Measurements from ENCODE around the gene NPHS1. TPM values are rescaled to one million over a fixed set of nuclear protein-coding genes. Genes with fewer than 3 reads are reported as not detected.

The NPHS1 gene
- total RNA-seq: not detected in 2 replicates

DNA sequence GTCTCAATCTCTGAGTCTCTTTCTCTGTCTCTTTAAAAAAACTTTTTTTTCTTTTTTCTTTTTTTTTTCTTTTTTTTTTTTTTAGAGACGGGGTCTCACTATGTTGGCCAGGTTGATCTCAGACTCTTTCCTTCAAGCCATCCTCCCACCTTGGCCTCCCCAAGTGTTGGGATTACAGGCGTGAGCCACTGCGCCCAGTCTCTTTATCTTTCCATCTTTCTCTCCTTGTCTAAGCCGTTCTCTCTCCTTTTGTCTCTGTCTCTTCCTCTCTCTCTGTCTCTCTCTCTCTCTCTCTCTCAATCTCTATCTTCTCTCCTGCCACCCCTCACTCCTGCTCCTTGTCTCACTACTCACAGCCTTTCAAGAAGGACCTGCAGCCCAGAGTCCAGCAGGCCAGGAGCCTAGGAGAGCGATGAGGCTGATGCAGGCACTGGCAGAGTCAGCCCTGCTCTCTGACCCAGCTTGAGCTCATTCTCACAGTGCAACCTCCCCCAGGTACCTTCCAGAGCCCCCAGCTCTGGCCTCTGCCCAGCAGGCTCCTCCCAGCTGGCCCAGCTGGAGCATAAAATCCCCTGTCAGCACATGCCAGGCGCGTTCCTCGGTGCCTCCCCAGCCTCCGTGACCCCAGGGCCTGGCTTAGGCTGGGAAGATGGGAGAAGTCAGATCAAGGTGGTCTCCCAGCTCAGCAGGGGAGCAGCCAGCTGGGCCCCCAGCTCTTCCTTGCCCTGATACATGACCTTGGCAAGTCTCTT, at the start of gene NPHS1:
Gene NPHS1 (minus strand): TSS at position 476 of the 752 bp plus-strand sequence. CDS start 667 bp downstream, outside the sequence.

GRCh38 chr19:35868172-35868822, 16.0 kb upstream of the NPHS1 start, which contains the start of gene APLP1:
APLP1 (plus strand) TSS chr19:35868574; CDS start chr19:35868637, 63 bp downstream.

DNA sequence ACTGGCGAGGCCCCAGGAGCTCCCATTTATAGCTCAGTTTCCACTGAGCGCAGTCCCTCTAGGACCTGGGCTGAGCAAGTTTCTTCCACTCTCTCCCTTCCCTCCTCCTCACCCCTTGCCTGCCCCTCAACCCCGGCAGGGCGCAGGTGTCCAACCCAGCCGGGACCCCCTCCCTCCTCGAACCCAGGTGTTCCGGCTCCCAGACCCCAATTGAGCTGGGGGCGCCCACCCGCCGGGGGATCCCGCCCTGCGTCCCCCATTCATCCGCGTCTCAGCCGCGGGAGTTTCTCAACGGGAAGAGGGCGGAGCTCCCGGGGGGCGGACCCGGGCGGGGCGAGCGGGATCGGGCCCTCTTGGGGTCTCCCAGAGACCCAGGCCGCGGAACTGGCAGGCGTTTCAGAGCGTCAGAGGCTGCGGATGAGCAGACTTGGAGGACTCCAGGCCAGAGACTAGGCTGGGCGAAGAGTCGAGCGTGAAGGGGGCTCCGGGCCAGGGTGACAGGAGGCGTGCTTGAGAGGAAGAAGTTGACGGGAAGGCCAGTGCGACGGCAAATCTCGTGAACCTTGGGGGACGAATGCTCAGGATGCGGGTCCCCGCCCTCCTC, 4.3 kb upstream of the NPHS1 start, which contains the start of gene KIRREL2:
Gene KIRREL2 (plus strand): TSS at position 366 of the 604 bp plus-strand sequence. CDS start 209 bp downstream, at position 575.

DNA sequence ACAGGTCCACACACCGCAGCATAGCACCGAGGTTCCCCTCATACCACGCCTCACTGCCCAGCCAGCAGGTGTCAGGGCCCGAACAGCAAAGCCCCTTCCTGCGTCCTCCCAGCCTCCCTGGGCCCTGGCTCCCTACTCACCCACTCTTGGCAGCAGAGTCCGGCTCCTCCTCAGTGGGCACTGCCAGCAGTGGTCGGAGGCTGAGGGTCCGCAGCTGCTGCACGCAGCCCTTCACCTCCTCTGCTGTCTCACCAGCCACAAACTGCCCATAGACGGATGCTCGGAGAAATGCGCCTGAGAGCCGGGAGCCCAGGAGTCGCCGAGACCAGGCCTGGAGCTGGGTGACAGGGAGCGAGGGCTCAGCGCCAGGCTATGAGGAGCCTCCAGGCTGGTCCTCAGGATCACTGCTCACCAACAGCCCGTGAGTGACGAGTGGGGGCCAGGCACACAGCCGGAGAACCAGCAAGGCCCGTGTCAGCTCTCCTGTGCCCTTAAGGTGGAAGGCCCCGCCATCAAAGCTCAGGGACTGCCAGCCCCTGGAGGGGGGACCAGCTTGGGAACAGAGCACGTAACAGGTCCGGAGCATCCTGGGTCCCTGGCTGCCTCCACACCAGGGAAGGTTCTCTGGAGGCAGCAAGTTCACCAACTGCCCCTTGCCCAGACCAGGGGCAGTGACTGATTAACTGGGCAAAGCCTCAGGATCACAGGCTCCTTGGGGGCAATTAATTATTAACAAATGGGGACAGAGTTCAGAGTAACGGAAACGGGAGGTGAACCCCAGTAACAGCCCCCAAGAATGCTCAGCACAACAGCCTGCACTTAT, 39.9 kb downstream of the NPHS1 start, which contains the start of gene PRODH2:
Gene PRODH2 (minus strand): TSS at position 626 of the 823 bp plus-strand sequence. CDS start 40 bp downstream, at position 586.

Other genes with a start within 250 kb of the NPHS1 start
- 13.7 and 17.0 TPM in 2 replicates for gene HAUS5, start 239.8 kb downstream of the NPHS1 start, total RNA-seq
- 99.4 and 108 TPM in 2 replicates for gene RBM42, start 223.5 kb downstream of the NPHS1 start, total RNA-seq
- gene ETV2, start 210.8 kb downstream of the NPHS1 start, total RNA-seq: 0.89 and 1.5 TPM in 2 replicates
- gene COX6B1, start 204.2 kb downstream of the NPHS1 start, total RNA-seq: 752 and 847 TPM in 2 replicates
- gene UPK1A, start 186.0 kb downstream of the NPHS1 start, total RNA-seq: not detected in 2 replicates
- gene ZBTB32, start 147.9 kb downstream of the NPHS1 start, total RNA-seq: not detected in 2 replicates
- gene KMT2B, start 134.5 kb downstream of the NPHS1 start, total RNA-seq: 9.2 and 12.0 TPM in 2 replicates
- gene IGFLR1, start 110.1 kb downstream of the NPHS1 start, total RNA-seq: 19.0 and 26.1 TPM in 2 replicates
- gene U2AF1L4, start 107.1 kb downstream of the NPHS1 start, total RNA-seq: 7.3 and 15.8 TPM in 2 replicates
- gene PSENEN, start 106.9 kb downstream of the NPHS1 start, total RNA-seq: 45.3 and 47.9 TPM in 2 replicates
- 15.3 TPM in 2 replicates for gene LIN37, start 103.9 kb downstream of the NPHS1 start, total RNA-seq
- gene HSPB6, start 95.5 kb downstream of the NPHS1 start, total RNA-seq: 20.1 and 22.5 TPM in 2 replicates
- gene PROSER3, start 94.3 kb downstream of the NPHS1 start, total RNA-seq: 8.1 and 8.5 TPM in 2 replicates
- gene ARHGAP33, start 76.9 kb downstream of the NPHS1 start, total RNA-seq: 6.5 and 14.1 TPM in 2 replicates
- gene PRODH2, start 39.7 kb downstream of the NPHS1 start, total RNA-seq: not detected in 2 replicates
- gene KIRREL2, start 4.4 kb upstream of the NPHS1 start, total RNA-seq: under 0.01 TPM in 2 replicates
- gene APLP1, start 16.1 kb upstream of the NPHS1 start, total RNA-seq: 2.4 and 5.9 TPM in 2 replicates
- 3.0 and 3.4 TPM in 2 replicates for gene NFKBID, start 48.0 kb upstream of the NPHS1 start, total RNA-seq
- gene HCST, start 50.0 kb upstream of the NPHS1 start, total RNA-seq: not detected in 2 replicates
- not detected in 2 replicates for gene TYROBP, start 55.8 kb upstream of the NPHS1 start, total RNA-seq
- gene LRFN3, start 83.9 kb upstream of the NPHS1 start, total RNA-seq: 3.9 and 6.1 TPM in 2 replicates
- gene SDHAF1, start 142.7 kb upstream of the NPHS1 start, total RNA-seq: 20.0 and 20.5 TPM in 2 replicates
- gene SYNE4, start 156.3 kb upstream of the NPHS1 start, total RNA-seq: 0.15 and 0.17 TPM in 2 replicates
- 23.7 and 29.6 TPM in 2 replicates for gene ALKBH6, start 161.7 kb upstream of the NPHS1 start, total RNA-seq
- gene CLIP3, start 180.4 kb upstream of the NPHS1 start, total RNA-seq: 5.5 and 6.7 TPM in 2 replicates
- gene THAP8, start 201.8 kb upstream of the NPHS1 start, total RNA-seq: 7.6 and 7.7 TPM in 2 replicates
- 12.2 and 12.9 TPM in 2 replicates for gene WDR62, start 202.4 kb upstream of the NPHS1 start, total RNA-seq